Glutamatergic neuron (in vitro differentiated cells): ENCODE data around the gene C4BPA. TPM values are rescaled to one million over a fixed set of nuclear protein-coding genes. Genes with fewer than 3 reads are reported as not detected.

Source experiments
- DNase-seq: peaks from one replicate; pipeline ENCODE4 v3.0.0; 2022
- H3K27ac Mint-ChIP-seq: one replicate; pipeline ENCODE4 v1.8.0; 2020; ENCODE audit warnings: mild to moderate bottlenecking, mixed read lengths, inconsistent platforms; ENCODE audit not compliant: unreplicated experiment
- H3K27me3 Mint-ChIP-seq: one replicate; pipeline ENCODE4 v1.8.0; 2020; ENCODE audit warnings: mild to moderate bottlenecking, moderate library complexity, mixed read lengths, inconsistent platforms; ENCODE audit not compliant: unreplicated experiment
- H3K36me3 Mint-ChIP-seq: one replicate; pipeline ENCODE4 v1.8.0; 2020; ENCODE audit warnings: mild to moderate bottlenecking, mixed read lengths, inconsistent platforms; ENCODE audit not compliant: unreplicated experiment
- H3K4me1 Mint-ChIP-seq: one replicate; pipeline ENCODE4 v1.8.0; 2020; ENCODE audit warnings: mild to moderate bottlenecking, low read depth, mixed read lengths, inconsistent platforms; ENCODE audit not compliant: unreplicated experiment
- H3K4me3 Mint-ChIP-seq: one replicate; pipeline ENCODE4 v1.8.0; 2020; ENCODE audit warnings: mild to moderate bottlenecking, mixed read lengths, inconsistent platforms; ENCODE audit not compliant: unreplicated experiment
- H3K9me3 Mint-ChIP-seq: one replicate; pipeline ENCODE4 v1.8.0; 2020; ENCODE audit warnings: mild to moderate bottlenecking, moderate library complexity, mixed read lengths, inconsistent platforms; ENCODE audit not compliant: unreplicated experiment
- CTCF ChIP-seq: fragments of 200-600 bp; sonication (generic); IDR thresholded peaks from one replicate; pipeline ENCODE4 v1.5.0; 2021; ENCODE audit not compliant: partially characterized antibody, unreplicated experiment
- total RNA-seq: library from RNA; stranded (reverse); fragmentation: NEBNext Ultra II Directional; extraction: Animal tissue kit (Norgen Biotek cat#: 25700); gene quantifications from one replicate; pipeline ENCODE4 v1.2.1, GENCODE V29; 2021; ENCODE audit not compliant: unreplicated experiment

C4BPA gene
- total RNA-seq, 1 donor from 2014 or later = not detected

DNA sequence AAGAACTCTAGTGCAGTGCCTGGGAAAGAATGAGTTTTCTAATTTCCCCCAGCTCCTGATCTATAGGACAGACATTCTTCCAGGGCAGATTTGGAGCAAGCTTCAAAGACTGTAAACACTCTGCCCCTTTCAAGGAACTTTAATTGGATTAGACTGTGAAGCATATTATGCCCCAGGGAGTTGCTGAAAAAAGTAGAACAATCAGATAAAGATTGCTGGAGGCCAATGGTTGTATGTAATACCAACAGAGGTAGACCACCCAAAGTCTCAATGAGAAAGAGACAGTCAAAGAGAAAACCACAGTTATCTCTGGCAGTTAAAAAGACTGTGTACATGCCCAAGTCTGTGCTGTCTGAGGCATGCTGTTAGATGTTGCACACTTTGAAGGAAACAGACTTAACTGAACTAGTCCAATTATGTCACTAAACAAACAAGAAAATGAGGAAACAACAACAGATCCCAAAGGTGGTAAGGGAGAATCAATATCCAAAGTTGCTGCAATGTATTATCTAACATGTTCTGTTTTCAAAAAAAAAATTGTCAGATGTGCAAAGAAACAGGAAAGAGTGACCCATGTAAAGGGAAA, 24.4 kb downstream of the C4BPA start:
- TF ChIP-seq CTCF = no peak
- Mint-ChIP-seq H3K9me3 (peaks cover 11% of the 10 kb centered on the region), H3K27ac (no peak overlapping the region), H3K36me3 (peaks cover 25% of the 10 kb centered on the region), H3K4me3 (no peak overlapping the region), H3K4me1 (no peaks in the 10 kb centered on the region), H3K27me3 (peaks cover 2% of the 10 kb centered on the region)
- DNase-seq = no peak

DNA sequence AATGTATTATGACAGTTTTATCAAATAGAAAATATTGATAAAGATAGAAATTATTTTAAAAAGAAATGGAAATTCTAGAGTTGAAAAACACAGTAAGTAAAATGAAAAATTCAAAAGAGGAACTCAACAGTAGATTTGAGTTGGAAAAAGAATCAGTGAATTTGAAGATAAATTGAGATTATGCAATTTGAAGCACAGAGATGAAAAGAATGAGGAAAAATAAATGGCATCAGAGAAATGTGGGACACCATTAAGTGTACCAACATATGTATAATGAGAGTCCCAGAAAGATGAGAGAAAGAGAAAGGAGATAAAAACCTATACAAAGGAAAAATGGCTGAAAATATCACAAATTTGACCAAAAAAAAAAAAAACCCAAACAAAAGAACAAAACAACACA, 25.0 kb downstream of the C4BPA start:
- TF ChIP-seq CTCF = no peak
- Mint-ChIP-seq H3K9me3 (peaks cover 11% of the 10 kb centered on the region), H3K4me3 (no peak overlapping the region), H3K27me3 (peaks cover 2% of the 10 kb centered on the region), H3K4me1 (no peaks in the 10 kb centered on the region), H3K36me3 (peaks cover 25% of the 10 kb centered on the region), H3K27ac (no peak overlapping the region)
- DNase-seq = no peak

GRCh38 chr1:207130252-207131036, 26.4 kb downstream of the C4BPA start:
- no peak for TF ChIP-seq CTCF
- H3K36me3 Mint-ChIP-seq = peaks cover 25% of the 10 kb centered on the region
- H3K9me3 Mint-ChIP-seq = peaks cover 10% of the 10 kb centered on the region
- no peak for DNase-seq
- H3K27ac Mint-ChIP-seq = no peak overlapping the region
- H3K4me3 Mint-ChIP-seq = no peak overlapping the region
- H3K4me1 Mint-ChIP-seq = no peaks in the 10 kb centered on the region
- peaks cover 2% of the 10 kb centered on the region for H3K27me3 Mint-ChIP-seq

DNA sequence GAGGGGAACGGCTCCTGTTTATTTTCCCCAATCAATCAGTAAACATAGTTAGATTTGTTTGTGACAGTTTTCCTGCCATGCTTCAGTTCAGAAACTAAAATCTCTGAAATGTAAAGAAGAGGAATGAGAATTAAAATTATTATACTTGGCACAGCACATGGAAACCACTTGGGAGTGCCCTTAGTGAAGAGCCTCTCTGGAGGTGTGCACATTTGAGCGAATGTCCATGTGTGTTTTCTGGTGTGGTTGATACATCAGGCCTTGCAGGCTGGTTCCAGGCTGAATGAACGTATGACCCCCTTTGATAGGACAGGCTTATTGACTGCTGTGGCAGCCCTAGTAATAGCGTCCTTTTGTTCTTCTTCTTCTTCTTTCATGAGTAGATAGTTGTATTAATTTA, 27.1 kb downstream of the C4BPA start:
- Mint-ChIP-seq H3K4me3 (no peak overlapping the region), H3K9me3 (peaks cover 8% of the 10 kb centered on the region), H3K27me3 (peaks cover 2% of the 10 kb centered on the region), H3K4me1 (no peaks in the 10 kb centered on the region), H3K36me3 (peaks cover 25% of the 10 kb centered on the region), H3K27ac (no peak overlapping the region)
- TF ChIP-seq CTCF = no peak
- DNase-seq = no peak

GRCh38 chr1:207134581-207134980, 30.5 kb downstream of the C4BPA start:
- Mint-ChIP-seq H3K27ac (no peak overlapping the region), H3K4me1 (no peaks in the 10 kb centered on the region), H3K27me3 (peaks cover 2% of the 10 kb centered on the region), H3K9me3 (no peaks in the 10 kb centered on the region), H3K36me3 (peaks cover 3% of the 10 kb centered on the region), H3K4me3 (no peak overlapping the region)
- no peak for DNase-seq
- no peak for TF ChIP-seq CTCF
